Left lung (tissue), 10 donors: ENCODE data around the gene TRIM46. TPM values are rescaled to one million over a fixed set of nuclear protein-coding genes. Genes with fewer than 3 reads are reported as not detected.
A peak's percentile ranks its signal among the peaks of the same experiment; 100 is the strongest.
"Not testable (repeated sequence)": the region's sequence is repeated elsewhere in the genome, so short reads cannot be mapped to it uniquely, and the experiment has no call there.

ENCODE experiments used
- ATAC-seq: fragments of 200-7000 bp; cut with Tn5 transposase; one replicate; pipeline ENCODE4 v1.9.1; 2020; ENCODE audit warnings: moderate library complexity
- DNase-seq, 4 donors: peaks; one replicate each; pipeline ENCODE4 v3.0.0-alpha.2; 2013 to 2020
- H3K27ac ChIP-seq, 2 donors: fragments of 200-600 bp; sonication (generic) in 1 of 2; one replicate each; pipeline versions ENCODE4 v1.5.0 to v1.8.0; 2020 to 2021
- H3K27me3 ChIP-seq, 2 donors: fragments of 200-600 bp; sonication (generic) in 1 of 2; one replicate each; pipeline versions ENCODE4 v1.5.0 to v1.8.0; 2020 to 2021
- H3K36me3 ChIP-seq, 2 donors: fragments of 200-600 bp; sonication (generic) in 1 of 2; one replicate each; pipeline versions ENCODE4 v1.5.0 to v1.8.0; 2020 to 2021
- H3K4me1 ChIP-seq, 2 donors: fragments of 200-600 bp; one replicate each; pipeline ENCODE4 v1.8.0; 2021
- H3K4me3 ChIP-seq, 2 donors: fragments of 200-600 bp; sonication (generic) in 1 of 2; one replicate each; pipeline versions ENCODE4 v1.5.0 to v1.8.0; 2020 to 2021; ENCODE audit warnings: mild to moderate bottlenecking in 1 of 2
- H3K9me3 ChIP-seq, 2 donors: fragments of 200-600 bp; sonication (generic) in 1 of 2; one replicate each; pipeline versions ENCODE4 v1.5.0 to v1.8.0; 2020 to 2021
- CTCF ChIP-seq, 2 donors: fragments of 200-600 bp; sonication (generic) in 1 of 2; IDR thresholded peaks; one replicate each; pipeline versions ENCODE4 v1.5.0 to v1.8.0; 2021; ENCODE audit warnings: antibody characterized with exemption in 2 of 2
- intact Hi-C, 2 donors: fragments of 100-400 bp; cut with DNase I; formaldehyde crosslinking; loops; one replicate each; pipeline versions ENCODE4 v1.11.2 to v1.14.2; 2022
- polyA plus RNA-seq, 6 donors: library from polyadenylated mRNA; unstranded; fragments of 120-200 nt; gene quantifications; one replicate each; pipeline ENCODE4 v1.2.1, GENCODE V29; 2013; ENCODE audit not compliant: insufficient read length in 6 of 6
- total RNA-seq, 2 donors: library from RNA; stranded (reverse); fragmentation: NEBNext Ultra II Directional; extraction: Animal tissue kit (Norgen Biotek cat#: 25700); gene quantifications; one replicate each; pipeline ENCODE4 v1.2.1, GENCODE V29; 2021
- donor health status: DM: no; HTN: yes; CAD: no.
- donor health status: DM: no; HTN: no; CAD: no.

The TRIM46 gene
- total and polyA plus RNA-seq, 8 donors, result 0.45 to 6.2 (median 4.2) TPM

DNA sequence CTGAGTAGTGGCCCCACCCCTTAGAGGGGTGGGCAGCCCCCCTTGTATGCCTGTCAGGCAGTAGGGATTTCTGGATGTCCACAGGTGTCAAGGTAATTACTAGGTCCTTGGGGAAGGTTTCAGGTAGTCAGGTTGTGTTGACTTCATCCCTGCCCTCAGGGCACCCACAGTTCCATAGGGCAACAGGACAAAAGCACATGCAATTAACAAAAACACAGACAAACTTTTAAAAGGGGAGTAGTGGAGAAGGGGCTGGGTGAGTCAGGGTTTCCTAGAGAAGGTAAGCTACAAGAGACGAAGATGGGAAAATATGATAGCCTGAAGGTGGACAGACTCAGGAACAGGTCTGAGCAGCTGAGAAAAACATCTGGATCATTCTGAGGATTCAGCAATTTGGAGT lies 14.7 kb upstream of the TRIM46 start:
- DNase-seq (no peak), ATAC-seq (no peak)
- H3K36me3 ChIP-seq, result no peaks in the 10 kb centered on the region
- H3K27ac ChIP-seq, result no peak overlapping the region
- H3K4me3 ChIP-seq, result no peak overlapping the region
- no peaks in the 10 kb centered on the region for H3K27me3 ChIP-seq
- no peaks in the 10 kb centered on the region for H3K4me1 ChIP-seq
- intact Hi-C loops, result no loop called here
- no peaks in the 10 kb centered on the region for H3K9me3 ChIP-seq
- TF ChIP-seq CTCF (IDR thresholded peaks at IDR 0.05), result no peak

- Histone ChIP-seq H3K36me3 (no peaks in the 10 kb centered on the region), H3K27me3 (no peaks in the 10 kb centered on the region), H3K27ac (no peak overlapping the region), H3K9me3 (no peaks in the 10 kb centered on the region), H3K4me1 (no peaks in the 10 kb centered on the region), H3K4me3 (no peak overlapping the region)
- ATAC-seq (no peak), DNase-seq (no peak)
- intact Hi-C loops, result no loop called here
- no peak for TF ChIP-seq CTCF (IDR thresholded peaks at IDR 0.05)
Measured at GRCh38 chr1:155160128-155160527, 13.5 kb upstream of the TRIM46 start.

GRCh38 chr1:155162631-155163030 lies 11.0 kb upstream of the TRIM46 start:
- H3K9me3 ChIP-seq, H3K27ac ChIP-seq, ATAC-seq, H3K4me3 ChIP-seq, intact Hi-C loops, H3K36me3 ChIP-seq, DNase-seq: not testable (repeated sequence)
- peaks cover 0 to 12% of the 10 kb centered on the region in 2 donors for H3K27me3 ChIP-seq
- H3K4me1 ChIP-seq, result peaks cover 2 to 15% of the 10 kb centered on the region in 2 donors

- H3K9me3 ChIP-seq, H3K27ac ChIP-seq, DNase-seq, intact Hi-C loops, H3K36me3 ChIP-seq, H3K4me3 ChIP-seq, ATAC-seq: not testable (repeated sequence)
- Histone ChIP-seq H3K27me3 (peaks cover 0 to 12% of the 10 kb centered on the region in 2 donors), H3K4me1 (peaks cover 4 to 21% of the 10 kb centered on the region in 2 donors)
Measured at GRCh38 chr1:155163785-155164184, 9.9 kb upstream of the TRIM46 start.

DNA sequence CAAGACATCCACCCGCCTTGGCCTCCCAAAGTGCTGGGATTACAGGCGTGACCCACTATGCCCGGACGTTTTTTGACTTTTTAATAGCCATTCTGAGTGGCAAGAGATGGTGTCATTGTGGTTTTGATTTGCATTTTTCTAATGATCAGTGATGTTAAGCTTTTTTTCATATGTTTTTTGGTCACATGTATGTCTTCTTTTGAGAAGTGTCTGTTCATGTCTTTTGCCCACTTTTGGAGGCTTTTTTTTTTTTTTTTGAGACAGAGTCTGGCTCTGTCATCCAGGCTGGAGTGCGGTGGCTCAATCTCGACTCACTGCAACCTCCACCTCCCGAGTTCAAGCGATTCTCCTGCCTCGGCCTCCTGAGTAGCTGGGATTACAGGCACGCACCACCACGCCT lies 9.0 kb upstream of the TRIM46 start:
- H3K27ac ChIP-seq, H3K4me3 ChIP-seq, DNase-seq, intact Hi-C loops, H3K36me3 ChIP-seq, H3K9me3 ChIP-seq, ATAC-seq: not testable (repeated sequence)
- Histone ChIP-seq H3K4me1 (peaks cover 4 to 21% of the 10 kb centered on the region in 2 donors), H3K27me3 (peaks cover 0 to 12% of the 10 kb centered on the region in 2 donors)

- Histone ChIP-seq H3K9me3 (no peaks in the 10 kb centered on the region), H3K4me3 (no peak overlapping the region), H3K4me1 (peaks cover 4 to 21% of the 10 kb centered on the region in 2 donors), H3K27me3 (peaks cover 0 to 12% of the 10 kb centered on the region in 2 donors), H3K27ac (peak overlapping the region; percentile 26 to 67), H3K36me3 (peaks cover 0 to 22% of the 10 kb centered on the region in 2 donors)
- ATAC-seq (no peak), DNase-seq (no peak)
- TF ChIP-seq CTCF (IDR thresholded peaks at IDR 0.05), result no peak
- intact Hi-C loops, result no loop called here
Measured at GRCh38 chr1:155166051-155166470, 7.6 kb upstream of the TRIM46 start.
